Endothelial cell of hepatic sinusoid (primary cell): Measurements from ENCODE around the gene ZMYND8.

ENCODE experiments used
- in situ Hi-C: cut with HindIII; loops from 2 replicates; pipeline ENCODE4 v1.10.0; 2017; ENCODE audit warnings: low sequenced_read_pairs

ZMYND8 gene

DNA sequence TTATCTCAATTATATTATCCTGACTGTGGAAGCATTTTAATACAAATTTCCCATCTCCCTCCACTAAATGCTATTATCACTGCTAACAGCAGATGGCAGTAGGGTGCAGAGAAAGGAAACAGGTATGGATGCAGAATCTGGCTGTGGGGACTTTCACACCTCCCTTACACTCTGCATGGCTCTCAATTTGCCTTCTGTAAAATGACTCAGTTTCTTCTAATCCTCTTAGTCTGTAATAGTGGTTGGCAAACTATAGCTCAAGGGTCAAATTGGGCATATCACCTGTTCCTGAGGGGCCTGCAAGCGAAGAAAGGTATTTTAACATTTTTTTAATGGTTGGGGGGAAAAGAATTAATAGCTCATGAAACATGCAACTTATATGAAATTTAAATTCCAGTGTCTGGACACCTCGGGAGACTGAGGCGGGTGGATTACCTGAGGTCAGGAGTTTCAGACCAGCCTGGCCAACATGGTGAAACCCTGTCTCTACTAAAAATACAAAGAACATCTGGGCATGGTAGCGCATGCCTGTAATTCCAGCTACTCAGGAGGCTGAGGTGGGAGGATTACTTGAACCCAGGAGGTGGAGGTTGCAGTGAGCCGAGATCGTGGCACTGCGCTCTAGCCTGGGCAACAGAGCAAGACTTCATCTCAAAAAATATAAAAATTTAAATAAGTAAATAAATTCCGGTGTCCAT, 83.5 kb downstream of the ZMYND8 start:
- in situ Hi-C loops, result loop anchor here (5.0 to 25.0 kb wide), 5 partner anchors 46 to 339 kb away; partner anchors contain the start of gene NCOA3

DNA sequence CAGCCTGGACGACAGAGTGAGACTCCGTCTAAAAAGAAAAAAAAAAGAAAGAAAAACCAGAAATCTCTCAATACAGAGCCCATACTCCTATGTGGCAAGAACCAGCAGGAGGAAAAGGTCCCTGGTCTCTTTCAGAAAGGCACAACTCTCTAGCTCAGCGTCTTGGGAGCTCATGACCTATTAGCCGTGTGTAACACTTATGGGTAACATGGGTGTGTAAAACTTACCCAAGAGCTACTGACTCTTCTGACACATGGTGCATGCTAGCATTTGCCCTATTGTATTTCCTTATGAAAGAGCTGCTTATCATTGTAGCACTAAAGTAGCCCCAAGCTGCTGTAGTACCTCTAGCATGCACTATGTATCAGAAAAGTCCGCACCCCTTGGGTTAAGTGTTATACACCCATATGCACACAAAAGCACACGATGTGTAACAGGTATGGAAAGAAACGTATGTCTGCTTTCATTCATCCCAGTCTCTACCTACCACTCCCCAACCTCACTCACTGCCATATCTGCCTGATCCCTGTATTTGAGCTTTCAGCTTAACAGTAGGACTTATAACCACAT, 85.4 kb downstream of the ZMYND8 start:
- in situ Hi-C loops, result loop anchor here (5.0 to 25.0 kb wide), 5 partner anchors 44 to 341 kb away; partner anchors contain the start of gene NCOA3

DNA sequence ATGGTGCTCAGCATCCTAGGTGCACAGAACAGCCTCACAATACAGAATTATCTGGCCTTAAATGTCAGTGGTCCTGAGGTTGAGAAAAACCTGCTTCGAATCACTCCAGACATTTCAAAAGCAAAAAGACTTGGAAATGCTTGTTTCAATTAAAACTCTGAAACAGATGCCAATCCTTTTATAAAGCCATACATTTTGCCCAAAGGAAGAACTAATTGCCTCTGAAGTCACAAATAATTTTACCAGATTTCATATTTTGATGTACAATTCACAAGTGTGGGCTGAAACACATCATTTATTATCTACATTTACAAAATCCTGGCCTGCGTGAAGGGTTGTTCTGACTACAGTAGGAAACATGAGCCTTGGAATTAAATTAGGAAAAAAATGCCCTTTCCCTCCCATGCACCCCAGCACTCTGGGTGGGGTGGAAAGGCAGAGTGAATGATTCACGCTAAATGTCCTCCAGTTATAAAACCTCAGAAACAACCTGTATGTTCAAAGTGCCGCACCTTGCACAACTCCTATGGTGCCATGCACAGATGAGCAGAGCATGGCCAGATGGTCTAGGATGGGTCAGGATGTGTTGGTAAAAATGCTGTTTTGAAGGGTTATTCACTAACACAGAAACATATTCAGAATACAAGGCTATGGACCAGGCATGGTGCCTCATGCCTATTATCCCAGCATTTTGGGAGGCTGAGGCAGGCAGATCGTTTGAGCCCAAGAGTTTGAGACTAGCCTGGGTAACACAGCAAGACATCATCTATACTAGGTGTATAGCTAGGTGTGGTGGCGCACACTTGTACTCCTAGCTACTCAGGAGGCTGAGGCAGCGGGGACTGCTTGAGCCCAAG, 87.0 kb downstream of the ZMYND8 start:
- in situ Hi-C loops, result loop anchor here (5.0 to 25.0 kb wide), 5 partner anchors 42 to 343 kb away; partner anchors contain the start of gene NCOA3

DNA sequence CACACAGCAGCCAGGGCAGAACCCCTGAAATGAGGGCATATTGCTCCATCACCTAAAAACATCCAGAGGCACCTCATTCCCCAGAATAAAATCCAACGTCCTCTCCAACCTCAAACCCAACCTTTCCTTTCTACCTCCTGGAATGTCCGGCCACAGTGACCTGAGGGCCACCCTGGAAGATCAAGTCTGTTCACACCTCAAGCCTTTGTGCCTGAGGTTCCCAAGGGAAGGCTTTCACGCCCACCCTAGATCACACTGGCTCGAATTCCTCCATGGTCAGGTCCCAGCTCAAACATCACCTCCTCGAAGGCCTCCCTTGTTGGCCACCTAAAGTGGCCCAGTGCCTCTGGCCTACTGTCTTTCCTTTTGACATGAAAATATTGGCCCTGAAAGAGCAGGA, 88.9 kb downstream of the ZMYND8 start:
- in situ Hi-C loops, result loop anchor here (25.0 kb wide), 1 partner anchor 345 kb away; no protein-coding TSS in a partner anchor

DNA sequence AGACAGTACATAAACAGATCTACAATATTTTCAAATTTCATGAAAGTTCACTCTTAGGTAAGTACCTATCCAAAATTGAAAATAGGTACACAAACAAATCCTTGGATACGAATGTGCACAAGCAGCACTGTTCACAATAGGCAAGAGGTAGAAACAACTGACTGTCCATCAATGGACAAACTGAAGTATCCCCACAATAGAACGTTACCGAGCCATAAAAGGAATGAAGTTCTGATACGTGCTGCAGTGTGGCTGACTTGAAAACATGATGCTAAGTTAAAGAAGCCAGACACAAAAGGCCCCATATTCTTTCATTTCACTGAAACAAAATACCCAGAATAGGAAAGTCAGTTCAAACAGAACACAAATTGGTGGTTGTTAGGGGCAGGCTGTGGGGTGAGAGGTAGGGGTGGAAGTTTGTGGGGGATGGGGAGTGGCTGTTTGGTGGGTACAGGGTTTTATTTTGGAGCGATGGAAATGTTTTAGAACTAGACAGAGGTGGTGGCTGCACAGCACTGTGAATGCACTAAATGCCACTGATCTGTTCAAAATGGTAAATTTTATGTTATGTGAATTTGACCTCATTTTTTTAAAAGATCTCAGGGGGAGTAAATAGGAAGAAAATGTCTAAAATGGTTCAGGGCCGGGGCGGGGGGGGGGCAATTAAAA, 89.5 kb downstream of the ZMYND8 start:
- in situ Hi-C loops, result loop anchor here (25.0 kb wide), 1 partner anchor 345 kb away; no protein-coding TSS in a partner anchor

DNA sequence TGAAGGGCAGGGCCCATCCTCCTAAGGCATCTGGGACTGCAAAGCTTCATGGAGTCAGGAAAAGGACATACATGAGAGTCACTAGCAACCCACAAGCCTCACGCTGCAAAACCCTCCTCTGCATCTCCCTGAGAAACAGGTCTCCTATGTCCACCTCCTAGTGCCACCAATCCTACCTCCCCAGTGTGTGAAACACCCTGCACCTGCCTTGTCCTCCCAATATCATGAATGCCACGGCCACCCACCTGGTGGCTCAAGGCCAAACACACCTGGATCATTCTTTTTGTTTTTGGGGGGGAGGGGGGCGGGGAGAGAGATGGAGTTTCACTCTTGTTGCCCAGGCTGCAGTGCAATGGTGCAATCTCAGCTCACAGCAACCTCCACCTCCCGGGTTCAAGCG, 90.5 kb downstream of the ZMYND8 start:
- in situ Hi-C loops, result loop anchor here (25.0 kb wide), 1 partner anchor 346 kb away; no protein-coding TSS in a partner anchor

DNA sequence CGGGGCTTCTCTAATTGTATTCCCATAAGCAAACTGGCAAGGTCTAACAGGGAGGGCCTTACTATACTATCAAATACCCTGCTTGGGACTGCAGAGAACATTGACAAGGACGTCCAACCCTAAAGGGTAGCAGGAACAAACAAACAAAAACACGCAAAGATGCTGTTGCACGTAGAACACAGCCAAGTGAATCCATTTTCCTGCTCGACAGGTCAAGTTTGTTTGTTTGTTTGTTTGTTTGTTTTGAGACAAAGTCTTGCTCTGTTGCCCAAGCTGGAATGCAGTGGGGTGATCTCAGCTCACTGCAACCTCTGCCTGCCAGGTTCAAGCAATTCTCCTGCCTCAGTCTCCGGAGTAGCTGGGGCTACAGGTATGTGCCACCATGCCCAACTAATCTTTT, 91.3 kb downstream of the ZMYND8 start:
- in situ Hi-C loops, result loop anchor here (25.0 kb wide), 1 partner anchor 347 kb away; no protein-coding TSS in a partner anchor

DNA sequence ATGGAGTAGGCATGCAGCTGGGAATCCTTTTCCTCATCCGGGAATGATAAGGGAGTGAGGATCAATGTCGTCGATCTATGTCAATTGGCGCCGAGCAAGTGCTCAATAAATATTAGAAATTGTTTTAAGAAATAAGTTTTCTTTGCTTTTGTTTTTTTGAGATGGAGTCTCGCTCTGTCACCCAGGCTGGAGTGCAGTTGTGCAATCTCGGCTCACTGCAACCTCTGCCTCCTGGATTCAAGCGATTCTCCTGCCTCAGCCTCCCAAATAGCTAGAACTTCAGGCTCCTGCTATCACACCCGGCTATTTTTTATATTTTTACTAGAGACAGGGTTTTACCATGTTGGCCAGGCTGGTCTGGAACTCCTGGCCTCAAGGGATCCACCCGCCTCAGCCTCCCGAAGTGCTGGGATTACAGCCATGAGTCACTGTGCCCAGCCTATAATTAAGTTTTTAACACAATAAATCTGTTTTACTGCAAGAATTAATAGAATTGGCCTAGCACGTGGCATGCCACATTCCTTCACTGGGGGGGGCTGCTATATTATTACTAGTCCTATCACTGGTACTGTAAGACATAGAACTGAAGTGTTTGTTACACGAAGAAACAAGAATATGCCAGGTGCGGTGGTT, 92.2 kb downstream of the ZMYND8 start:
- in situ Hi-C loops, result loop anchor here (25.0 kb wide), 1 partner anchor 348 kb away; no protein-coding TSS in a partner anchor

DNA sequence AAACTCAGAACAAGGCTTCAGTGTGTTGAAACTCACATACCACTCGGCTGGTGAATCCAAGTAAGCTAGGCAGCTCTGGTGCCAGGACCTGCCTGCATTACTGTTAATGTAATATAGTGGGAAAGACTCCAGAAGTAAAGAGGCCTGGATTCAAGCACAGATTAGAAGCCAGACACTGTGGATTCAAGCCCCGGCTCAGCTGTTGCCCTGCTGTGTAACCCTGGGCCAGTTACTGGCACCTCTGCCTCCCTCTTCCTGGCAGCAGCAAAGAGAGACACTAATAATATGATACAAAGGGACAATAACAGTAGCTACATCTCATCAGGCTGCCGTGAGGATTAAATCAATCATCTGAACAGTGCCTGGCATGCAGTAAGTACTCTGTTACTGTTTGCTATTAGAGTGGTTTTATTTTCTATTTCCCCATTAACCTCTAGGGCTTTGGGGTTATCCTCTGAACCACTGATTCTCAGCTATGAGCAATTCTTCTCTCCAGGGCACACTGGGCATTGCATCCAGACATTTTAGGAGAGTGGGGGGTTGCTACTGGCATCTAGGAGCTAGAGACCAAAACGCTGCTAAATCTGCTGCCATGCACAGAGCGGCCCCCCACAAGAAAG, 92.9 kb downstream of the ZMYND8 start:
- in situ Hi-C loops, result loop anchor here (25.0 kb wide), 1 partner anchor 349 kb away; no protein-coding TSS in a partner anchor

DNA sequence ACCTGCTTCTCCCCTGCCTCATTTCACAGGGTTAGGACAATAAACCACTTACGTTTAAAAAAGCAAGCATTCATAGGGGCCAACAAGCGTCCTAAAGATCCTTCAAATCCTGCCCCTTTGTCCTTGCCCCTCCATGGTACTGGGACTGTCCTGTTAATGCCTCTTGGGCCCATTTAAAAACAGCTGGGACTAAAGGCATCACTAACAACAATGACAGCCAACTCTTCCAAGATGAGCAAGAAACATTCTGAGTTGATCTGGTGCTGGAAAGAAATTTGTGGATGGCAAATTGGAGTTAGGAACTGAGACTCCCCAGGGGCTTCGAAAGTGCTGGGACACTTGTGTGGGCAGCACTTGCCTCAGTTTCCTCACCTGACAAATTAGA, 93.4 kb downstream of the ZMYND8 start:
- in situ Hi-C loops, result loop anchor here (25.0 kb wide), 1 partner anchor 349 kb away; no protein-coding TSS in a partner anchor

DNA sequence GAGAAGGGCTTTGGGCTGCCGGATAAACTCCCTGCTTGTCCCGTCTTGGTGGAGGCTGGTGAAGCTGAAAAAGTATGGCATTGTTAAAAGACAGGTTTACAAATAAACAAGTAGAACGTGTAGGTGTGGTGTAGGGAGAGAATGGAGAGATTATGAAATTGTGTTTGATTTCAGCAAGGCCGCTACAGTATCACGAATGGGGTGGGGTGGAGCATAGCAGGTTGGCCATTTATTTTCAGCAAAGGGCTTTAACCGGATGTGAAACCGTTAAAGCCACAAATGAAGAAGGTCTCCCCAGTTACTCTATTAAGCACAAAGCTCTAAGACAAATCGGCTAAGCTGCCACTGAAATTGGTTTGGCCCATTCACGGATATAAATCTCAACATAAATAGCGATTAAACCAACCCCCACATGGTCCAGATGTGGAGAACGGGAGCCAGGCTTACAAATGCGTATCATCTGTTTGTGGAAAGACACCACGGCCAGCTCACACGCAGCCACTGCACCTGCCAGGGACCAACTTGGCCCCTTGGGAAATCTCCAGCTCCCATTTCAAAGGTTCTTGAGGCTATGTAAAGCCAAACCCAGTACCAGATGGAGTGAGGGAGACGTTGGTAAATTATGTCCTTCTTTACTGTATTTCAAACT, 94.0 kb downstream of the ZMYND8 start:
- in situ Hi-C loops, result loop anchor here (25.0 kb wide), 1 partner anchor 350 kb away; no protein-coding TSS in a partner anchor

DNA sequence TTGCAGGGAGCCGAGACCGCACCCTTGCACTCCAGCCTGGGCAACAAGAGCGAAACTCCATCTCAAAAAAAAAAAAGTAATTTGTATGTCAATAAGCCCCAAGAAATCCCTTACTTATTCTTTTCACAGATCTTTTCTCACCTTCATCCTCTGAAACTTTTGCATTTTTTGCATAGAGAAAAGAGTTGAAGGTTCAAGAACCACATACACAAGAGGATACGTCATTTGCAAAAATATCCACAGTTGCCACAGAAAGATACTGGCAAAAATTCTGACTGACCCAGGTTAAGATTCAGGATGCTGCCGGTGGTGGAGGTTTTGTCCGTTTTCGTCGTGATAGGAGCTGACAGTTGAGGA, 94.5 kb downstream of the ZMYND8 start:
- in situ Hi-C loops, result loop anchor here (25.0 kb wide), 1 partner anchor 350 kb away; no protein-coding TSS in a partner anchor

DNA sequence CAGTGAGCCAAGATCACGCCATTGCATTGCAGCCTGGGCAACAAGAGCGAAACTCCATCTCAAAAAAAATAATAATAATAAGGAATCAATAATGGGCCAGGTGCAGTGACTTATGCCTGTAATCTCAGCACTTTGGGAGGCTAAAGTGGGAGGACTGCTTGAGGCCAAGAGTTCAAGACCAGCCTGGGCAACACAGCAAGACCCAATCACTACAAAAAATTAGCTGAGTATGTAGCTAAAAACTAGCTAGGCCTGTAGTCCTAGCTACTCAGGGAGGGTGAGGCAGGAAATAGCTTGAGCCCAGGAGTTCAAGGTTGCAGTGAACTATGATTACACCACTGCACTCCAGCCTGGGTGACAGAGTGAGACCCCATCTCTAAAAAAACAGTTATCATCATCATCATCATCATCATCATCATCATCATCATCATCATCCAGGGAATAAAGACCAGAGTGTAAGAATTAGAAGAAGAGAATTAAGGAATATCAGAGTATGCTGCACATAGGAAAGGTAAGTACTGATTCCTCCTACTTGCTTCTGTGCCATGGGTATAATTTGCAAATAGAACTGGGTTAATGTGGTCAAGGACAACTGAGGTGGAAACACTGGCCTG, 95.2 kb downstream of the ZMYND8 start:
- in situ Hi-C loops, result loop anchor here (25.0 kb wide), 1 partner anchor 351 kb away; no protein-coding TSS in a partner anchor

DNA sequence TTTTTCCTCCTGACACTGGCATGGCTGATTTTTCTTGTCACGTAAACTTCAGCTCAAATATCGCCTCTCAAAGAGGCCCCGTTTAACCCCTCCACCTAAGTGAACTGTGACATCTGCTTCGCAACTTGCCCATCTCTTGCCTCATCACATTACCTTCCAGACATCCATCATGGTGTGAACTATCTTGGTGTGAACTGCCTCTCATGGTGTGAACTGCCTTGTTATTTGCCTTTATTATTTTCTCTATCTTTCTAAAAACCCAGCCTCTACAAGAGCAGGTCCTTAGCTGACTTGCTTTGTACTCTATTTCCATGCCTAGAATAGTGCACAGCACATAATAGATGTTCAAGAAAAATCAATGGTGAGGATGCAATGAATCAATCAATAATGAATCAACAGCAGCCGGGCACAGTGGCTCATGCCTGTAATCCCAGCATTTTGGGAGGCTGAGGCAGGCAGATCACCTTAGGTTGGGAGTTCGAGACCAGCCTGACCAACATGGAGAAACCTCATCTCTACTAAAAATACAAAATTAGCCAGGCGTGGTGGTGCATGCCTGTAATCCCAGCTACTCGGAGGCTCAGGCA, 95.9 kb downstream of the ZMYND8 start:
- in situ Hi-C loops, result loop anchor here (25.0 kb wide), 1 partner anchor 352 kb away; no protein-coding TSS in a partner anchor

DNA sequence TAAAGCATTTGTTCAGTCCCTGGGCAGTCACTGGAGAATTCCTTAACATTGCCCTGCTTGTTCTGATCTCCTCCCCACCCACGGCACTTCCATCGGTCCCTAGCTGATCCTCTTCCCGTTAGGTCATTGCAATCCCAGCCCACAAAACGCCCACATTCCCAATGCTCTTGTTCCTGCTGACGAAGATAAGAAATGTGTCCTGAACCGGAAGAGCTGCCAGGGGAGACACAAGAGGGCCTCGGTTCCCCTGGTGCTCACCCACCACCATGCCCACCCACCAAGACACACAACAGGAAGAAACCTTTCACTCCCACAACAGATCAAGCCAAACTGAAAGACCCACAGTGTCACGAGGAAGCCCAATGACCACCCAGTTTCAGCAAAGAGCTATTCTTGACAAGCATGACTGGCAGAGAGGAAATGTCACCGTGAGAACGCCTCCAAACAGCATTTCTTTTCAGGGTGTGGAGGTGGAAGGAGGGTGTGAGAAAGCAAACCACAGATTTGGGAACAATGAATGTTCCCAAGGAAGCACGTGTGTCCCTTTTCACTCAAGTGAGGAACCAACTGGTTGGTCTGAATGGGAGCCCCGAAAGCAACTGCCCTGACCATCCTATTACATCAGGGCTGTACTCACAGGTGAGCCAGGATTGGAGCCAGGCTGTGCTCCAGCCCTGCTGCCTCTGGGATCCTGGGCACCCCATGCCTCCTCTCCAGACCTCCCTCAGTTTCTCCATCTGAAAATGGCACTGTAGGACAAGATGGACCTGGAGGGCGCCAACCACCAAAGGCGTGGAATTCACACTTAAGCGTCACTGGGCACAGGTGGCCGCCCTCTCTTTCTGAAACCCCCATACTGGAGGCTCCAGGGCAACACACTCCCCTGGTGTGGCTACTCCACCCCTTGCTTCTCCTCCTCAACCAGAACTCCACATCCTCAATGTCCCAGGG, 97.5 kb downstream of the ZMYND8 start:
- in situ Hi-C loops, result loop anchor here (25.0 kb wide), 1 partner anchor 353 kb away; no protein-coding TSS in a partner anchor

DNA sequence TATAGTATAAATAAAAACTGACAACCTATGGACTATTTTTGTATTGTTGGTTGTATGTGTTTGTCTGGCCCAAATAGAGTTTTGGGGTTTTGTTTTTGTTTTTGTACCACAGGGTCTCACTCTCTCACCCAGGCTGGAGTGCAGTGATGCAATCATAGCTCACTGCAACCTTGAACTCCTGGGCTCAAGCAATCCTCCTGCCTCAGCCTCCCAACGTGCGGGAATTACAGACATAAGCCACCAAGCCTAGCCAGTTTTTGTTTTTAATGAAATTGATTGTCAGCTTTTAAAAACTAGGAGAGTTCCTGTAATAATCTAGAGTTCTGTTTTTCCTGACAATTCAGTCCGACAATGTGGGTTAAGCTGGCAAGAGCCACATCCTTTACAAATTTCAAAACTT, 98.7 kb downstream of the ZMYND8 start:
- in situ Hi-C loops, result loop anchor here (25.0 kb wide), 1 partner anchor 355 kb away; no protein-coding TSS in a partner anchor

DNA sequence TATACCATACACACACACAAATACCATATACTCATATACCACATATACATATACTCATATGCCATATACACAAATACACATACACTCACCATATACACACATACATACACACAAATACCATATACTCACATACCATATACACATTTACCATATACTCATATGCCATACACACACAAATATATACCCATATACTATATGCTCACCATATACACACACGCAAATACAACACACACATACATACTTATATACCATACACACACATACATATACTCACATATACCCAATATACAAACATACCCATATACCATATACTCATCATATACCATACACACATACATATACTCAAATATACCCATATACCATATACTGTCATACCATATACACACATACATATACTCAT, 99.2 kb downstream of the ZMYND8 start:
- in situ Hi-C loops, result loop anchor here (25.0 kb wide), 1 partner anchor 355 kb away; no protein-coding TSS in a partner anchor
